Measurements from ENCODE around the gene SF3A1. TPM values are rescaled to one million over a fixed set of nuclear protein-coding genes. Genes with fewer than 3 reads are reported as not detected.

SF3A1 gene
- total and polyA plus RNA-seq, 2 experiments from 2014 or later, result 45.8 to 84.6 TPM

GRCh38 chr22:30375312-30375849 lies 18.7 kb upstream of the SF3A1 start:
- WGBS (ENCODE audit: low lambda C conversion rate, missing lambda C conversion rate), result 95% methylated on average over 13 of the region's 13 CpGs
- no peaks in the 10 kb centered on the region for H3K9me3 ChIP-seq (ENCODE audit: low read depth)
- TF ChIP-seq CTCF (IDR thresholded peaks at IDR 0.05; ENCODE audit: poor library complexity) (no peak), EZH2phosphoT487 (IDR thresholded peaks at IDR 0.05; ENCODE audit: low read depth, severe bottlenecking, unreplicated experiment) (no peak), EZH2 (IDR thresholded peaks at IDR 0.05; ENCODE audit: borderline replicate concordance) (no peak)
- no peaks in the 10 kb centered on the region for H3K9me2 ChIP-seq (replicated peaks; ENCODE audit: insufficient read depth)
- H4K20me1 ChIP-seq (ENCODE audit: insufficient read depth, poor library complexity, severe bottlenecking), result no peaks in the 10 kb centered on the region
- no peaks in the 10 kb centered on the region for H3K27me3 ChIP-seq
- no peak overlapping the region for H2AFZ ChIP-seq
- H3K4me2 ChIP-seq, result no peak overlapping the region
- H3K27ac ChIP-seq, result no peak overlapping the region
- H3K4me1 ChIP-seq (ENCODE audit: insufficient read depth), result no peaks in the 10 kb centered on the region
- H3K79me2 ChIP-seq, result no peaks in the 10 kb centered on the region
- no peaks in the 10 kb centered on the region for H3K36me3 ChIP-seq (replicated peaks; ENCODE audit: insufficient read depth, low read depth)
- no peak for DNase-seq (ENCODE audit: low spot score)
- no peak overlapping the region for H3K4me3 ChIP-seq

DNA sequence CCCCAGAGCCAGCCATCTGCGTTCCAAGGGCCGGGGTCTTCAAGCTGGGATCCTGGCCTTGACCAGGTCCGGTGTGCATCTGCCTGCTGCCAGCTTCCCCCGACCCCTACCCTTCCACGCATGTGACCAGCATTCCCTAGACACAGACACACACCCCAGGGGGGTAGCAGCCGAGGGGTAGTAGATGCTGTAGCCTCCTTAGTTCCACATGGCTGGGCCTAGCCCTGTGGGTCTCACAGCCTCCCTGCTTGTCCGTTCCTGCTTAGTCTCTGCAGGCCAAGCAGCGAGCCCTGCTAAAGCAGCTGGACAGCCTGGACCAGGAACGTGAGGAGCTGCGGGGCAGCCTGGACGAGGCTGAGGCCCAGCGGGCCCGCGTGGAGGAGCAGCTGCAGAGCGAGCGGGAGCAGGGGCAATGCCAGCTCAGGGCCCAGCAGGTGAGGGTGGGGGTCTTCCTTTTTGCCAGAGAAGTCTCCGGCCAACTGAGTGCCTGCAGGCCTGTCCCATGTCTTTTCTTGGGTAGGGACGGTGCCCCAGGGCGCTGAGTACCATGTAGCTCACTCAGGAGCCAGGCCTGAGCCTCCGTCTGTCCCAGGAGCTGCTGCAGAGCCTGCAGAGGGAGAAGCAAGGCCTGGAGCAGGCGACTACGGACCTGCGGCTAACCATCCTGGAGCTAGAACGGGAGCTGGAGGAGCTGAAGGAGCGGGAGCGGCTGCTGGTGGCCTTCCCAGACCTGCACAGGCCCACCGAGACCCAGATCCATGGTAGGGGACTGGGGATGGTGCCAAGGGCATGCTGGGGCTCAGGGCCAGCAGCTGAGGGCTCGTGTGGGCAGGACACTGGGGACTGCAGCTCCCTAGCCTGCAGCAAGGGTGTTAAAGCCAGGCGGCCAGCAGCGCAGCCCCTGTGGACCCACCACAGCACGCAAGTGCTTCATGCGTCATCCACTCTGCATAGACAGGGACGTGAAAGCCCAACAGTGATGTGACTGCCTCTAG lies 16.9 kb upstream of the SF3A1 start:
- H3K36me3 ChIP-seq (replicated peaks; ENCODE audit: insufficient read depth, low read depth), result no peaks in the 10 kb centered on the region
- H3K27me3 ChIP-seq, result no peaks in the 10 kb centered on the region
- H2AFZ ChIP-seq, result no peak overlapping the region
- H3K9me2 ChIP-seq (replicated peaks; ENCODE audit: insufficient read depth), result no peaks in the 10 kb centered on the region
- no peak for DNase-seq (ENCODE audit: low spot score)
- H3K4me1 ChIP-seq (ENCODE audit: insufficient read depth), result no peaks in the 10 kb centered on the region
- no peaks in the 10 kb centered on the region for H3K9me3 ChIP-seq (ENCODE audit: low read depth)
- no peaks in the 10 kb centered on the region for H4K20me1 ChIP-seq (ENCODE audit: insufficient read depth, poor library complexity, severe bottlenecking)
- no peak overlapping the region for H3K27ac ChIP-seq
- H3K4me3 ChIP-seq, result no peak overlapping the region
- no peak overlapping the region for H3K4me2 ChIP-seq
- 91% methylated on average over 32 of the region's 33 CpGs for WGBS (ENCODE audit: low lambda C conversion rate, missing lambda C conversion rate)
- H3K79me2 ChIP-seq, result no peaks in the 10 kb centered on the region
- TF ChIP-seq CTCF (IDR thresholded peaks at IDR 0.05; ENCODE audit: poor library complexity) (no peak), EZH2phosphoT487 (IDR thresholded peaks at IDR 0.05; ENCODE audit: low read depth, severe bottlenecking, unreplicated experiment) (no peak), EZH2 (IDR thresholded peaks at IDR 0.05; ENCODE audit: borderline replicate concordance) (no peak)

- no peaks in the 10 kb centered on the region for H3K27me3 ChIP-seq
- no peaks in the 10 kb centered on the region for H3K79me2 ChIP-seq
- 85% methylated on average over 8 of the region's 8 CpGs for WGBS (ENCODE audit: low lambda C conversion rate, missing lambda C conversion rate)
- H3K4me3 ChIP-seq, result no peak overlapping the region
- H3K9me2 ChIP-seq (replicated peaks; ENCODE audit: insufficient read depth), result no peaks in the 10 kb centered on the region
- no peak overlapping the region for H3K4me2 ChIP-seq
- H3K27ac ChIP-seq, result no peak overlapping the region
- no peaks in the 10 kb centered on the region for H3K9me3 ChIP-seq (ENCODE audit: low read depth)
- no peaks in the 10 kb centered on the region for H3K4me1 ChIP-seq (ENCODE audit: insufficient read depth)
- no peak for TF ChIP-seq CTCF (IDR thresholded peaks at IDR 0.05; ENCODE audit: poor library complexity)
- no peaks in the 10 kb centered on the region for H4K20me1 ChIP-seq (ENCODE audit: insufficient read depth, poor library complexity, severe bottlenecking)
- H2AFZ ChIP-seq, result no peak overlapping the region
- no peaks in the 10 kb centered on the region for H3K36me3 ChIP-seq (replicated peaks; ENCODE audit: insufficient read depth, low read depth)
- no peak for DNase-seq (ENCODE audit: low spot score)
Observed at GRCh38 chr22:30372915-30373314, 16.2 kb upstream of the SF3A1 start.

All from hepatocyte (in vitro differentiated cells).